ENCODE results near the gene TPSB2.

The TPSB2 gene

GRCh38 chr16:1218930-1219611 is 10.9 kb downstream of the TPSB2 start:
- no peak for DNase-seq

- no peak for DNase-seq
Observed at GRCh38 chr16:1218061-1218929, 11.7 kb downstream of the TPSB2 start.

GRCh38 chr16:1217526-1217925 is 12.5 kb downstream of the TPSB2 start:
- DNase-seq: no peak

GRCh38 chr16:1216681-1217400 is 13.1 kb downstream of the TPSB2 start:
- no peak for DNase-seq

- no peak for DNase-seq
Observed at GRCh38 chr16:1216296-1216619, 13.7 kb downstream of the TPSB2 start.

GRCh38 chr16:1215574-1216295 is 14.2 kb downstream of the TPSB2 start:
- DNase-seq: no peak

GRCh38 chr16:1214719-1215118 is 15.3 kb downstream of the TPSB2 start:
- DNase-seq: no peak

GRCh38 chr16:1213796-1214372 is 16.1 kb downstream of the TPSB2 start:
- no peak for DNase-seq

- no peak for DNase-seq
Observed at GRCh38 chr16:1213231-1213630, 16.8 kb downstream of the TPSB2 start.

- no peak for DNase-seq
Observed at GRCh38 chr16:1212616-1213194, 17.3 kb downstream of the TPSB2 start.

- no peak for DNase-seq
Observed at GRCh38 chr16:1211451-1212268, 18.3 kb downstream of the TPSB2 start.

GRCh38 chr16:1210461-1210860 is 19.5 kb downstream of the TPSB2 start:
- no peak for DNase-seq

- no peak for DNase-seq
Observed at GRCh38 chr16:1209081-1209480, 20.9 kb downstream of the TPSB2 start.

- DNase-seq: no peak
Observed at GRCh38 chr16:1208239-1208830, 21.6 kb downstream of the TPSB2 start.

GRCh38 chr16:1206786-1207185 is 23.2 kb downstream of the TPSB2 start:
- DNase-seq: no peak

GRCh38 chr16:1206326-1206725 is 23.7 kb downstream of the TPSB2 start:
- DNase-seq: no peak

GRCh38 chr16:1204933-1205332 is 25.1 kb downstream of the TPSB2 start:
- no peak for DNase-seq

GRCh38 chr16:1202274-1202673 is 27.7 kb downstream of the TPSB2 start:
- no peak for DNase-seq

- no peak for DNase-seq
Observed at GRCh38 chr16:1201444-1201843, 28.5 kb downstream of the TPSB2 start.

GRCh38 chr16:1200014-1200627 is 29.9 kb downstream of the TPSB2 start:
- no peak for DNase-seq
